ENCODE data around the gene GJA3. TPM values are rescaled to one million over a fixed set of nuclear protein-coding genes. Genes with fewer than 3 reads are reported as not detected.

GJA3 gene
- total RNA-seq, 2 donors from 2014 or later: not detected

GRCh38 chr13:20136781-20137703 lies 23.8 kb downstream of the GJA3 start:
- intact Hi-C loops (cut with DNase I, micrococcal nuclease): no loop called here
- peak; percentile 48 to 76 for DNase-seq
- ATAC-seq: peak; percentile 99

GRCh38 chr13:20134732-20135131 lies 26.1 kb downstream of the GJA3 start:
- ATAC-seq: no peak
- no peak for DNase-seq
- intact Hi-C loops (cut with DNase I, micrococcal nuclease): no loop called here

- no peak for DNase-seq
- ATAC-seq: no peak
- intact Hi-C loops (cut with DNase I, micrococcal nuclease): no loop called here
Measured at GRCh38 chr13:20132052-20132634, 28.7 kb downstream of the GJA3 start.

- intact Hi-C loops (cut with DNase I, micrococcal nuclease): no loop called here
- DNase-seq: no peak
- no peak for ATAC-seq
Measured at GRCh38 chr13:20131057-20131832, 29.6 kb downstream of the GJA3 start.

GRCh38 chr13:20130652-20131051 lies 30.2 kb downstream of the GJA3 start:
- ATAC-seq (no peak), DNase-seq (no peak)
- intact Hi-C loops (cut with DNase I, micrococcal nuclease): no loop called here

GRCh38 chr13:20130012-20130411 lies 30.8 kb downstream of the GJA3 start:
- ATAC-seq (no peak), DNase-seq (no peak)
- intact Hi-C loops (cut with DNase I, micrococcal nuclease): no loop called here

GRCh38 chr13:20129076-20129475 lies 31.8 kb downstream of the GJA3 start:
- no peak for DNase-seq
- intact Hi-C loops (cut with DNase I, micrococcal nuclease): no loop called here
- no peak for ATAC-seq

GRCh38 chr13:20128459-20128931 lies 32.4 kb downstream of the GJA3 start:
- DNase-seq (peak; percentile 40 to 63), ATAC-seq (peak; percentile 73)
- intact Hi-C loops (cut with DNase I, micrococcal nuclease): no loop called here

- DNase-seq (peak; percentile 65 to 78), ATAC-seq (peak; percentile 85)
- intact Hi-C loops (cut with DNase I, micrococcal nuclease): no loop called here
Measured at GRCh38 chr13:20127562-20128458, 33.0 kb downstream of the GJA3 start.

GRCh38 chr13:20127262-20127561 lies 33.6 kb downstream of the GJA3 start:
- intact Hi-C loops (cut with DNase I, micrococcal nuclease): no loop called here
- peak in 1 of 2 donors; percentile 6 for DNase-seq
- no peak for ATAC-seq

GRCh38 chr13:20126541-20127261 lies 34.2 kb downstream of the GJA3 start:
- intact Hi-C loops (cut with DNase I, micrococcal nuclease): no loop called here
- DNase-seq: no peak

GRCh38 chr13:20125783-20126165 lies 35.1 kb downstream of the GJA3 start:
- DNase-seq: no peak
- intact Hi-C loops (cut with DNase I, micrococcal nuclease): no loop called here
- ATAC-seq: no peak

More at GRCh38 chr13:20126541-20127261, 34.2 kb downstream of the GJA3 start:
- no peak for ATAC-seq

- no peak for ATAC-seq
- intact Hi-C loops (cut with DNase I, micrococcal nuclease): no loop called here
- no peak for DNase-seq
Measured at GRCh38 chr13:20125129-20125782, 35.6 kb downstream of the GJA3 start.

- ATAC-seq (no peak), DNase-seq (no peak)
- intact Hi-C loops (cut with DNase I, micrococcal nuclease): no loop called here
Measured at GRCh38 chr13:20124303-20124702, 36.5 kb downstream of the GJA3 start.

- ATAC-seq: peak; percentile 30
- intact Hi-C loops (cut with DNase I, micrococcal nuclease): no loop called here
Measured at GRCh38 chr13:20121159-20121525, 39.7 kb downstream of the GJA3 start.

GRCh38 chr13:20119960-20120359 lies 40.9 kb downstream of the GJA3 start:
- no peak for DNase-seq
- ATAC-seq: no peak
- intact Hi-C loops (cut with DNase I, micrococcal nuclease): no loop called here

More at GRCh38 chr13:20121159-20121525, 39.7 kb downstream of the GJA3 start:
- peak in 1 of 2 donors; percentile 34 for DNase-seq

GRCh38 chr13:20118268-20119140 lies 42.3 kb downstream of the GJA3 start:
- peak; percentile 81 to 83 for DNase-seq
- intact Hi-C loops (cut with DNase I, micrococcal nuclease): no loop called here
- peak; percentile 61 for ATAC-seq
